Suppressor macrophage (primary cell): ENCODE data around the gene BICDL2.
"Not testable (repeated sequence)": the region's sequence is repeated elsewhere in the genome, so short reads cannot be mapped to it uniquely, and the experiment has no call there.

Source experiments
- DNase-seq, 4 experiments: peaks; one replicate each; pipeline ENCODE4 v3.0.0-alpha.2; 2020 to 2022

Gene BICDL2

DNA sequence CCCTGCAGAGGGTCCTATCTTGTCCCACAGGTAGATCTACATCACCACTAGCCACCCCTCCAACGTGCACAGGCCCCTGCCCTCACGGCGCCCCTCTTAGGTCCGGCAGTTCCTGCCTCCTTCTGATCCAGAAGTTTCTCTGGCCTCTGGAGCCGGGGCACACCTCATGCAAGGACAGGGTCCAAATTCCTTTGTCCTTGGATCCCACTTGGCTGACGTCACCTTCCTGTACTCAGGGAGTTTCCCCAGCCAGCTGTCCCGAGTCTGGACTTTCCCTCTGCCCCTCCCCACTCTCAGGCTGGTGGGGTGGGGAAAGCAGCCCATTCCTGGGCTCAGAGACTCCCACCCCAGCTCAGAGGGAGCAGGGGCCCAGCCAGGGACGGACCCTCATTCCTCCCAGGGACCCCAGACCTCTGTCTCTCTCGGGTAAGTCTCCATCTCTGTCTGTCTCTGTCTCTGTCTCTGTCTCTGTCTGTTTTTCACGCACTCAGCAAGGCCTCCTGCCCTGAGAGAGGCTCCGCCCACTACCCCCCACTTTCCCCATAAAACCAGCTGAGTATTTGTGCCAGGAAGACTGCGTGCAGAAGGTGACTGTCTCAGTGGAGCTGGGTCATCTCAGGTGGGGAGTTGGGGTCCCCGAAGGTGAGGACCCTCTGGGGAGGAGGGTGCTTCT is 28.5 kb upstream of the BICDL2 start, which contains the start of gene IL32:
Gene IL32, plus strand, starts transcription at position 572 of the 673 bp plus-strand sequence. CDS start 172 bp downstream, outside the sequence.
- DNase-seq, result no peak

DNA sequence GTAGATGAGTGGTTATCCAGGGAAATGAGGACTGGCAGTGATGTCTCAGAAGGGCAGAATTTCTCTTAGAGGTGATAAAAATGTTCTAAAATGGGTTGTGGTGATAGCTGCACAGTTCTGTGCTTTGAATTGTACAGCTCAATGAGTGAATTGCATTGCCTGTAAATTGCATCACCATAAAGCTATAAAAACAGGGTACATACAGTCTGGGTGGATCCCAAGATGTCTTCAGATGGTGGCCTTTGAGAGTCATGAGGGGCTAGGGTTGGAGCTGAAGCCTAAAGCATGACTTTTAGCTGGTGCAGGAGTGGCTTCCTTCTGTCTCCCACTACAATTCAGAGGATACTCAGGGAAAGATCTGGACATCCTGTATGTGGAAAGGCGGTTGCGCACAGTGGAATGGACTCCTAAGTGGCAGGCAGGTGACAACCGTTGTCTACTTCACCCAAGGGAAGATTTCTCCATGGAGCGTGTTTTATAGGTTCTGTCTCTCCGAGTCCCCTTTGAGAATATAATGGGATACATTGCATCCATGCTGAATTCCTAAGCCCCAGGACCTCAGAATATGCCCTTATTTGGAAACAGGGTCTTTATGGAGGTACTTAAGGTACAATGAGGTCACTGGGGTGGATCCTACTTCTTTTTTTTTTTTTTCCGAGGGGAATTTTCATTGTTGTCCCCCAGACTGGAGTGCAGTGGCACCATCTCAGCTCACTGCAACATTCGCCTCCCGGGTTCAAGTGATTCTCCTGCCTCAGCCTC is 27.1 kb upstream of the BICDL2 start:
- no peak for DNase-seq

GRCh38 chr16:3062553-3062952 is 25.8 kb upstream of the BICDL2 start:
- DNase-seq, result no peak

GRCh38 chr16:3060339-3061127 is 23.8 kb upstream of the BICDL2 start:
- no peak for DNase-seq

DNA sequence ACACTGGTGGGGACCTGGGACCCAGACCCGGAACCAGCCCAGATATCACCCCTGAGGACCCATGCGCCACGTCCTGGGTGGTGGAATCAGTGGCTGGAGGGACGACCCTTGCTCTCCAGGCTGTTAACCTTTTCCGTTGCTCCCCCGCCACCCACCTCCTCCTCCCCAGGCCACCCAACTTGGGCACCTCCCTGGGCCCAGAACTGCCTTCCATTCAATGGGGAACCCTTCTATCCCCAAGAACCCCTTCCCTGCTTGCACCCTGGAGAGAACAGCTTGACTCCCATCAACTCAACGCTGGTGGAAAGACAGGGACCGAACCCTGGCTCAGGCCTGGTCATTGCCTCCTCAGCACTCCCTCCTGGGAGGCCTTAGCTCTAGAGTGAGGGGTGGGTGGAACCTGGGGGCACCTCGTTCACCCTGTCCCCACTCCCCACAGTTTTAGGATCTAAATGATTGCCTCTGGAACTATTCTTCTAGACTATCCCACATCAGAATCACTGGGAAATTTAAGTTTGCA is 23.0 kb upstream of the BICDL2 start:
- DNase-seq, result no peak

DNA sequence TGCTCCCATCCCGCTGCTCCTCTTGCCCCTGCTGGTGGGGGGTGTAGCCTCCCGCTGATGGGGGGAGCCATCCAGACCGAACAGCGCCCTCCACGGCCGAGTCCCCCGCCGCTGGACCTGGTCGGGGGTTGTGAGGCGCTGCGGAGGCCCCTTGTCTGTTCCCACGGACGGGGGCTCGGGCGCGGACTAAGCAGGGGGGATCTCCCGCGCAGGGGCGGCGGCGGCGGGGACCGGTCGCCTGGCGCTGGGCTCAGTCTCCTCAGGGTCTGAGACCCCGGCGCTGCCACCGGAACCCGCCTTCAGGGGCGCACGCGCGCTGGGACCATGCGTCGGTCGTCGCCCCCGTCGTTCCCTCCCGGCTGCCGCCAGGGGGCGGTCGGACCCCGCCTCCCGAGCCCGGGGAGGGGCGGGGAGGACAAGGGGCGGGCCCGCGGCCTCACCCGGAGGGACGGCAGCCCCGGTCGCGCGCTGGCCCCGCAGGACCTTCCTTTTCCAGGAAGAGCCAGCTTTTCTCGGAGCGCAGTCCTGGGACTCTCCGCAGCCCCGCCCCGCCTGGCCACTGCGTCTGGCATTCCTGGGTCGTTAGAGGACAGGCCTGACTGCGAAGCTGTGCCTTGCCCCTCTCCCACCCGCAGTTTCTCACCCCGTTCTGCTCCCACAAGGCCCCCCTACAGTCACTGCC is 22.4 kb upstream of the BICDL2 start:
- peak; percentile 89 to 97 (median 95) for DNase-seq

DNA sequence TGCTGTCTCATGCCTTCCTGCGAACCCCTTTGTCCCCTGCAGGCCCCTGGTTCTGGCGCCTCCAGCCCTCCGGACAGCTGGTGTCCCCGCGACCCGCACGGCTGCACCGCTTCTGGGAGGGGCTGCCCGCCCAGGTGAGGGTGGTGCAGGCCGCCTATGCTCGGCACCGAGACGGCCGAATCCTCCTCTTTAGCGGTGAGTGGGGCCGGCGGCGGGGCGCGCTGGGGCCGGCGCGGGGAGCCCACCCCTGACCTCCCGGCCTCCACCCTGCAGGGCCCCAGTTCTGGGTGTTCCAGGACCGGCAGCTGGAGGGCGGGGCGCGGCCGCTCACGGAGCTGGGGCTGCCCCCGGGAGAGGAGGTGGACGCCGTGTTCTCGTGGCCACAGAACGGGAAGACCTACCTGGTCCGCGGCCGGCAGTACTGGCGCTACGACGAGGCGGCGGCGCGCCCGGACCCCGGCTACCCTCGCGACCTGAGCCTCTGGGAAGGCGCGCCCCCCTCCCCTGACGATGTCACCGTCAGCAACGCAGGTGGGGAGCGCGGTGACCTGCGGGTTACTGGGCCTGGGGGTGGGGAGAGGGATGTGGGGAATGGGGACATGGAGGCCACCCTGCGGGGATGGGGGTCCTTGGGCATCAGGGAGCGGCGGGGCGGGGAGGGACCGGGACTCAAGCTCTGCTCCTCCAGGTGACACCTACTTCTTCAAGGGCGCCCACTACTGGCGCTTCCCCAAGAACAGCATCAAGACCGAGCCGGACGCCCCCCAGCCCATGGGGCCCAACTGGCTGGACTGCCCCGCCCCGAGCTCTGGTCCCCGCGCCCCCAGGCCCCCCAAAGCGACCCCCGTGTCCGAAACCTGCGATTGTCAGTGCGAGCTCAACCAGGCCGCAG is 21.6 kb upstream of the BICDL2 start:
- peak in 2 of 4 experiments; percentile 41 to 58 for DNase-seq

DNA sequence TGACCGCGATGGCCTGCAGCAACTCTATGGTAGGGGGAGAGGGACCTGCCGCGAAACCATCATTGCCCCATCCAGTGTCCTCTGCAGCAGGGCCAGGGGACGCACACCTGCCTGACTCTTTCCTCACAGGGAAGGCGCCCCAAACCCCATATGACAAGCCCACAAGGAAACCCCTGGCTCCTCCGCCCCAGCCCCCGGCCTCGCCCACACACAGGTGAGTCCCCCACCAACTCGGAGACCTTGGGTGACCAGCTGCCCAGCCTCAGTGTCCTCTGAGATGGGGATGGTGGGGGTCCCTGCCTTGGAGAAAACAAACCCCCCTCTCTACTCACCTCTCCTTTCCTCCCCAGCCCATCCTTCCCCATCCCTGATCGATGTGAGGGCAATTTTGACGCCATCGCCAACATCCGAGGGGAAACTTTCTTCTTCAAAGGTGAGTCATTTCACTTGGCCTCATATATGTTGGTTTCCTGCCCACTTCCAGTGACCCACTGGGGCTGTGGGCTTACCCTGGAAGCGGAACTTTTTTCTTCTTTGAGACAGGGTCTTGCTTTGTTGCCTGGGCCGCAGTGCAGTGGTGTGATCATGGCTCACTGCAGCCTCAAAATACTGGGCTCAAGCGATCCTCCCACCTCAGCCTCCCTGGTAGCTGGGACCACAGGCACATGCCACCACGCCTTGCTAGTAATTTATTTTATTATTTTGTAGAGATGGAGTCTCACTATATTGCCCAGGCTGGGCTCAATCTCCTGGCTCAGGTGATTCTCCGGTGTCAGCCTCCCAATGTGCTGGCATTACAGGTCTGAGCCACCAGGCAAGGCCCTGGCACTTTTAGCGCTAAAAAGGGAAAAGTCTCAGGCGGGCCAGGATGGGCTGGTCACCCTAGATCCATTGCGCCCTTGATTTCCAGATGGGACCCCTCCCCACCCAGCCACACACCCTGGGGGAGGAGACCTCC is 20.7 kb upstream of the BICDL2 start:
- no peak for DNase-seq

DNA sequence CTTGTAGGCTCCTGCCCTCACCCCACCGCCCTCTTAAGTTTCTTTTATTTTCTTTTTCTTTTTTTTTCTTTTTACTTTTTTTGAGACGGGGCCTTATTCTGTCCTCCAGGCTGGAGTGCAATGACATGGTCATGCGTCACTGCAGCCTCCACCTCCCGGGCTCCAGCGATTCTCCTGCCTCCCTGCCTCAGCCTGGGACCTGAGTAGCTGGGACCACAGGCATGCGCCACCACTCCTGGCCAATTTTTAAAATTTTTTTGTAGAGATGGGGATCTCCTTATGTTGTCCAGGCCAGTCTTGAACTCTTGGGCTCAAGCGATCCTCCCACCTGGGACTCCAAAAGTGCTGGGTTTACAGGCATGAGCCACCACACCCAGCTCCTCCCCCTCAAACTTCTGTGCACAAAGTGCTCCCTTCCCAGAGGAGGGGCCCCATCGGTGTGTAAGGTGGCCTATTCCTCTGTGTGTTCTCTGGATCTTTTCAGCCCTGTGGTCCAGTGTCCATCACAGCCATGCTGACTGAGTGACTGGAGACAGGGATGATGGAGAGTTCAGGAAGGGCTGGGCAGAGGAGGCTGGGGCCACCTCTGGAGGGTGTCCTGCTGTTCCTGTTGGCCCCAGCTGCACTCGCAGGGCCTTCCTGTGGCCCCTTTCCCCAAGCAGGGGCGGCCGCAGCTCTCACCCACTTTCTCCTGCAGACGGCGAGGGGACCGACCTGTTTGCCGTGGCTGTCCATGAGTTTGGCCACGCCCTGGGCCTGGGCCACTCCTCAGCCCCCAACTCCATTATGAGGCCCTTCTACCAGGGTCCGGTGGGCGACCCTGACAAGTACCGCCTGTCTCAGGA is 19.8 kb upstream of the BICDL2 start:
- DNase-seq, result no peak

DNA sequence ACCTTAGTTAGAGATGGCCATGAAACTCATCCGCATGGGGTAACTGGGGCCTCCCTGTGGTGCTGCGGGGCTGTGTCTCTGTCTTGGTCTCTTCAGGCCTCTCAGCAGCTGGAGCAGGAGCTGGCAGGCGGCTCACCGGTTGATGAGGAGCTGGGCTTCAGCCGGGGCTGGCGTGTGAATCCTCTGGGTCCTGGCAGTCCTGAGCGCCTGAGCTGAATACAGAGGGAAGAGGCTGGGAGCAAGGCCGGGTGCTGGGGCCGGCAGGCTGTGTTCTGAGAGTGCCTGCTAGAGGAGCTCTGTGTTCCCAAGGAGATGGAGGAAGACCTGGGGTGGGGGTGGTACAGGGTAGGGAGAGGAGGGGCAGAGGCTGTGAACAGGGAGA is 19.0 kb upstream of the BICDL2 start:
- DNase-seq, result not testable (repeated sequence)

- DNase-seq, result peak in 1 of 4 experiments; percentile 29
Measured at GRCh38 chr16:3054965-3055733, 18.4 kb upstream of the BICDL2 start.

GRCh38 chr16:3053330-3053710 is 16.6 kb upstream of the BICDL2 start:
- DNase-seq, result peak in 1 of 4 experiments; percentile 36

- DNase-seq, result not testable (repeated sequence)
Measured at GRCh38 chr16:3052571-3053329, 16.0 kb upstream of the BICDL2 start.

DNA sequence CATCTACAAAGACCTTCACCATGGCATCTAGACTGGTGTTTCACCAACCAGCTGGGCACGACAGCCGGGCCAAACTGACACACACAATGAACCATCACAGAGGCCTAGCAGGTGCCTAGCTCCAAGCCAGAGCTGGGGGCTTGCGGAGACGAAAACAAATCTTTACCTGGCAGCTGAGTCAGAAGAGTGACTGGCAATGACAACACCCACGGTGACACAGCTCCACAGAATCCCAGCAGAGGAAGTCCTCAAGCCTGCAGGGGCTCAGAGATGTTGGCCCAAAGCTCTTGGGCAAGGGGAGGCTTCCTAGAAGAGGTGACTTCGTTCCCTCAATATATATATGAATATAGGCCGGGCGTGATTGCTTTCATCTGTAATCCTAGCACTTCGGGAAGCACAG is 14.8 kb upstream of the BICDL2 start:
- peak in 2 of 4 experiments; percentile 52 to 53 for DNase-seq

DNA sequence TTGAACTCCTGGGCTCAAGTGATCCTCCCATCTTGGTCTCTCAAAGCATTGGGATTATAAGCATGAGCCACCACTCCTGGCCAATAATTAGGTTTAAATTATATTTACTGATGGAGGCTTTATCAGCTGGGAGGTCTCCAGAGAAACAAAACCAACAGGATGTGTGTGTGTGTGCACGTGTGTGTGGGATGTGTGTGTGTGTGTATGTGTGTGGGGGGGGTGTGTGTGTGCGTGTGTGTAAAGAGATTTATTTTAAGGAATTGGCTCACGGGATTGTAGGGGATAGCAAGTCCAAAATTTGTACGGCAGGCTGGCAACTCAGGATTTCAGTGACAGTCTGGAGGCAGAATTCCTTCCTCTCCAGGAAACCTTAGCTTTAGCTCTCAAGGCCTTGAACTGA is 14.3 kb upstream of the BICDL2 start:
- DNase-seq, result no peak

- DNase-seq, result no peak
Measured at GRCh38 chr16:3050487-3050886, 13.7 kb upstream of the BICDL2 start.

GRCh38 chr16:3049921-3050481 is 13.3 kb upstream of the BICDL2 start:
- DNase-seq, result no peak
